ENCODE measurements around the gene SMCO2. TPM values are rescaled to one million over a fixed set of nuclear protein-coding genes. Genes with fewer than 3 reads are reported as not detected.

SMCO2 gene
- total RNA-seq, 1 experiment from 2014 or later, result 0.20 TPM

GRCh38 chr12:27451036-27451825 lies 4.7 kb downstream of the SMCO2 start:
- Mint-ChIP-seq H3K36me3 (ENCODE audit: insufficient read depth in 1 of 3, low read depth in 3 of 3) (peaks cover 0 to 7% (median 0%) of the 10 kb centered on the region in 3 experiments; a peak in 2 of 7 replicates), H3K27ac (no peak overlapping the region), H3K9me3 (peaks cover 0 to 6% of the 10 kb centered on the region in 2 experiments; a peak in 2 of 5 replicates), H3K4me1 (peaks cover 8 to 13% of the 10 kb centered on the region in 2 experiments), H3K4me3 (no peak overlapping the region), H3K27me3 (ENCODE audit: low read depth) (no peaks in the 10 kb centered on the region)
- no peak for DNase-seq
- WGBS (ENCODE audit: extremely low coverage, insufficient read length, low lambda C conversion rate), result no CpG with 5 or more reads among the region's 6 CpGs
- Histone ChIP-seq H3K4me2 (ENCODE audit: insufficient read depth, insufficient read length, low read length) (no peak overlapping the region), H3K4ac (ENCODE audit: low read depth, low read length) (no peak overlapping the region), H4K91ac (ENCODE audit: insufficient read length, low read depth, low read length) (no peak overlapping the region), H3K18ac (ENCODE audit: insufficient read length, low read depth, low read length) (no peak overlapping the region), H3K27ac (ENCODE audit: insufficient read length, low read depth, low read length) (no peak overlapping the region), H3K23me2 (ENCODE audit: insufficient read length, low read depth, low read length, poor library complexity, severe bottlenecking) (no peaks in the 10 kb centered on the region), H3K79me1 (ENCODE audit: insufficient read depth, low read depth, low read length, poor library complexity, severe bottlenecking) (no peaks in the 10 kb centered on the region), H2BK12ac (ENCODE audit: insufficient read length, low read depth, low read length) (no peak overlapping the region), H3K9me3 (ENCODE audit: control insufficient read depth, low read depth, low read length) (no peaks in the 10 kb centered on the region), H4K20me1 (ENCODE audit: control insufficient read depth, insufficient read depth, insufficient read length) (no peaks in the 10 kb centered on the region), H3K4me1 (ENCODE audit: insufficient read depth, low read length) (no peaks in the 10 kb centered on the region), H3K23ac (ENCODE audit: insufficient read length, low read depth, low read length) (no peak overlapping the region), H3K14ac (ENCODE audit: insufficient read depth, low read length) (no peak overlapping the region), H3K27me3 (ENCODE audit: insufficient read depth, low read length) (no peaks in the 10 kb centered on the region), H3K9ac (ENCODE audit: extremely low read depth, insufficient read length, low read length) (no peak overlapping the region), H2BK120ac (ENCODE audit: low read depth, low read length, poor library complexity, severe bottlenecking) (no peak overlapping the region), H2BK20ac (ENCODE audit: low read depth, low read length, poor library complexity, severe bottlenecking) (no peak overlapping the region), H4K8ac (replicated peaks; ENCODE audit: insufficient read length, low read depth, low read length) (no peak overlapping the region), H3K56ac (ENCODE audit: insufficient read length, low read depth, low read length) (no peak overlapping the region), H2BK15ac (ENCODE audit: low read depth, low read length) (no peak overlapping the region), H4K5ac (ENCODE audit: insufficient read length, low read depth, low read length) (no peak overlapping the region), H2BK5ac (ENCODE audit: insufficient read length, low read length) (no peak overlapping the region), H2AFZ (ENCODE audit: low read length) (no peak overlapping the region), H3K79me2 (ENCODE audit: insufficient read depth, low read length) (no peaks in the 10 kb centered on the region), H2AK5ac (ENCODE audit: insufficient read length, low read length) (no peak overlapping the region), H3T11ph (ENCODE audit: low read length) (no peak overlapping the region)
- TF ChIP-seq, protein P1, sequence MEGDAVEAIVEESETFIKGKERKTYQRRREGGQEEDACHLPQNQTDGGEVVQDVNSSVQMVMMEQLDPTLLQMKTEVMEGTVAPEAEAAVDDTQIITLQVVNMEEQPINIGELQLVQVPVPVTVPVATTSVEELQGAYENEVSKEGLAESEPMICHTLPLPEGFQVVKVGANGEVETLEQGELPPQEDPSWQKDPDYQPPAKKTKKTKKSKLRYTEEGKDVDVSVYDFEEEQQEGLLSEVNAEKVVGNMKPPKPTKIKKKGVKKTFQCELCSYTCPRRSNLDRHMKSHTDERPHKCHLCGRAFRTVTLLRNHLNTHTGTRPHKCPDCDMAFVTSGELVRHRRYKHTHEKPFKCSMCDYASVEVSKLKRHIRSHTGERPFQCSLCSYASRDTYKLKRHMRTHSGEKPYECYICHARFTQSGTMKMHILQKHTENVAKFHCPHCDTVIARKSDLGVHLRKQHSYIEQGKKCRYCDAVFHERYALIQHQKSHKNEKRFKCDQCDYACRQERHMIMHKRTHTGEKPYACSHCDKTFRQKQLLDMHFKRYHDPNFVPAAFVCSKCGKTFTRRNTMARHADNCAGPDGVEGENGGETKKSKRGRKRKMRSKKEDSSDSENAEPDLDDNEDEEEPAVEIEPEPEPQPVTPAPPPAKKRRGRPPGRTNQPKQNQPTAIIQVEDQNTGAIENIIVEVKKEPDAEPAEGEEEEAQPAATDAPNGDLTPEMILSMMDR (conservative IDR thresholded peaks at IDR 0.05), result no peak
